ENCODE results near the gene CGN.

GRCh38 chr1:151529781-151530180 lies 18.6 kb downstream of the CGN start:
- TF ChIP-seq CTCF (IDR thresholded peaks at IDR 0.05) (no peak), ZFX (IDR thresholded peaks at IDR 0.05; ENCODE audit: borderline replicate concordance) (no peak)
